ENCODE results near the gene ZNF430. TPM values are rescaled to one million over a fixed set of nuclear protein-coding genes. Genes with fewer than 3 reads are reported as not detected.
"Not testable (repeated sequence)": the region's sequence is repeated elsewhere in the genome, so short reads cannot be mapped to it uniquely, and the experiment has no call there.

ZNF430 gene
- total RNA-seq (2012; rRNA removed): 15.1 and 16.7 TPM in 2 replicates

- peaks cover 11% of the 10 kb centered on the region for H3K36me3 ChIP-seq (ENCODE audit: insufficient read depth, low read length)
- no peaks in the 10 kb centered on the region for H3K9me3 ChIP-seq (replicated peaks; ENCODE audit: low read length)
- H3K4me1 ChIP-seq (ENCODE audit: control insufficient read depth, insufficient read depth, low read length): peaks cover 29% of the 10 kb centered on the region
- H3K4me3 ChIP-seq (ENCODE audit: low read length): peak within 1 kb of the TSS; percentile 81
- peak within 1 kb of the TSS; percentile 93 for H3K9ac ChIP-seq (ENCODE audit: low read depth, low read length)
- peak within 1 kb of the TSS; percentile 78 for H3K4me2 ChIP-seq (ENCODE audit: low read length)
- no peaks in the 10 kb centered on the region for H3K27me3 ChIP-seq (ENCODE audit: control insufficient read depth, insufficient read depth, low read length)
Measured at GRCh38 chr19:21020298-21021227, at the start of gene ZNF430. Gene ZNF430 (plus strand): TSS chr19:21020657. CDS start chr19:21020801, 144 bp downstream.

- H3K4me1 ChIP-seq (ENCODE audit: control insufficient read depth, insufficient read depth, low read length); H3K4me3 ChIP-seq (ENCODE audit: low read length); H3K9me3 ChIP-seq (replicated peaks; ENCODE audit: low read length); H3K27me3 ChIP-seq (ENCODE audit: control insufficient read depth, insufficient read depth, low read length); H3K4me2 ChIP-seq (ENCODE audit: low read length); H3K36me3 ChIP-seq (ENCODE audit: insufficient read depth, low read length); H3K9ac ChIP-seq (ENCODE audit: low read depth, low read length): not testable (repeated sequence)
Measured at GRCh38 chr19:20992788-20993187, 27.7 kb upstream of the ZNF430 start.

- H3K4me3 ChIP-seq (ENCODE audit: low read length): peak overlapping the region; percentile 77
- H3K9ac ChIP-seq (ENCODE audit: low read depth, low read length): peak overlapping the region; percentile 74
- peaks cover 2% of the 10 kb centered on the region for H3K4me1 ChIP-seq (ENCODE audit: control insufficient read depth, insufficient read depth, low read length)
- no peaks in the 10 kb centered on the region for H3K27me3 ChIP-seq (ENCODE audit: control insufficient read depth, insufficient read depth, low read length)
- H3K36me3 ChIP-seq (ENCODE audit: insufficient read depth, low read length): no peaks in the 10 kb centered on the region
- H3K4me2 ChIP-seq (ENCODE audit: low read length): peak overlapping the region; percentile 89
- H3K9me3 ChIP-seq (replicated peaks; ENCODE audit: low read length): no peaks in the 10 kb centered on the region
Measured at GRCh38 chr19:20999731-21000352, 20.6 kb upstream of the ZNF430 start.

- Histone ChIP-seq H3K36me3 (ENCODE audit: insufficient read depth, low read length) (peaks cover 15% of the 10 kb centered on the region), H3K9ac (ENCODE audit: low read depth, low read length) (peak overlapping the region; percentile 93), H3K4me1 (ENCODE audit: control insufficient read depth, insufficient read depth, low read length) (peaks cover 29% of the 10 kb centered on the region), H3K4me3 (ENCODE audit: low read length) (peak overlapping the region; percentile 81), H3K4me2 (ENCODE audit: low read length) (peak overlapping the region; percentile 78)
- H3K9me3 ChIP-seq (replicated peaks; ENCODE audit: low read length); H3K27me3 ChIP-seq (ENCODE audit: control insufficient read depth, insufficient read depth, low read length): not testable (repeated sequence)
Measured at GRCh38 chr19:21021238-21021637, 781 bp downstream of the ZNF430 start.

- Histone ChIP-seq H3K4me3 (ENCODE audit: low read length) (peak overlapping the region; percentile 81), H3K9me3 (replicated peaks; ENCODE audit: low read length) (no peaks in the 10 kb centered on the region), H3K36me3 (ENCODE audit: insufficient read depth, low read length) (peaks cover 19% of the 10 kb centered on the region), H3K9ac (ENCODE audit: low read depth, low read length) (peak overlapping the region; percentile 93), H3K27me3 (ENCODE audit: control insufficient read depth, insufficient read depth, low read length) (no peaks in the 10 kb centered on the region), H3K4me2 (ENCODE audit: low read length) (peak overlapping the region; percentile 78), H3K4me1 (ENCODE audit: control insufficient read depth, insufficient read depth, low read length) (peaks cover 29% of the 10 kb centered on the region)
Measured at GRCh38 chr19:21022996-21023395, 2.5 kb downstream of the ZNF430 start.

GRCh38 chr19:21023901-21024300, 3.4 kb downstream of the ZNF430 start:
- Histone ChIP-seq H3K4me3 (ENCODE audit: low read length) (peak overlapping the region; percentile 20), H3K4me1 (ENCODE audit: control insufficient read depth, insufficient read depth, low read length) (peaks cover 33% of the 10 kb centered on the region), H3K36me3 (ENCODE audit: insufficient read depth, low read length) (peaks cover 22% of the 10 kb centered on the region), H3K27me3 (ENCODE audit: control insufficient read depth, insufficient read depth, low read length) (no peaks in the 10 kb centered on the region), H3K9me3 (replicated peaks; ENCODE audit: low read length) (no peaks in the 10 kb centered on the region), H3K4me2 (ENCODE audit: low read length) (peak overlapping the region; percentile 78), H3K9ac (ENCODE audit: low read depth, low read length) (peak overlapping the region; percentile 65)

- Histone ChIP-seq H3K9ac (ENCODE audit: low read depth, low read length) (no peak overlapping the region), H3K27me3 (ENCODE audit: control insufficient read depth, insufficient read depth, low read length) (no peaks in the 10 kb centered on the region), H3K9me3 (replicated peaks; ENCODE audit: low read length) (no peaks in the 10 kb centered on the region), H3K36me3 (ENCODE audit: insufficient read depth, low read length) (peaks cover 33% of the 10 kb centered on the region), H3K4me2 (ENCODE audit: low read length) (no peak overlapping the region), H3K4me3 (ENCODE audit: low read length) (no peak overlapping the region), H3K4me1 (ENCODE audit: control insufficient read depth, insufficient read depth, low read length) (peaks cover 9% of the 10 kb centered on the region)
Measured at GRCh38 chr19:21028969-21029268, 8.5 kb downstream of the ZNF430 start.

- Histone ChIP-seq H3K36me3 (ENCODE audit: insufficient read depth, low read length) (peaks cover 43% of the 10 kb centered on the region), H3K4me1 (ENCODE audit: control insufficient read depth, insufficient read depth, low read length) (no peaks in the 10 kb centered on the region), H3K9ac (ENCODE audit: low read depth, low read length) (no peak overlapping the region), H3K27me3 (ENCODE audit: control insufficient read depth, insufficient read depth, low read length) (no peaks in the 10 kb centered on the region), H3K9me3 (replicated peaks; ENCODE audit: low read length) (peaks cover 6% of the 10 kb centered on the region), H3K4me3 (ENCODE audit: low read length) (no peak overlapping the region), H3K4me2 (ENCODE audit: low read length) (no peak overlapping the region)
Measured at GRCh38 chr19:21045028-21045427, 24.6 kb downstream of the ZNF430 start.

- H3K4me3 ChIP-seq (ENCODE audit: low read length): no peak overlapping the region
- no peak overlapping the region for H3K9ac ChIP-seq (ENCODE audit: low read depth, low read length)
- H3K4me2 ChIP-seq (ENCODE audit: low read length): no peak overlapping the region
- peaks cover 6% of the 10 kb centered on the region for H3K9me3 ChIP-seq (replicated peaks; ENCODE audit: low read length)
- H3K36me3 ChIP-seq (ENCODE audit: insufficient read depth, low read length): peaks cover 31% of the 10 kb centered on the region
- no peaks in the 10 kb centered on the region for H3K4me1 ChIP-seq (ENCODE audit: control insufficient read depth, insufficient read depth, low read length)
- no peaks in the 10 kb centered on the region for H3K27me3 ChIP-seq (ENCODE audit: control insufficient read depth, insufficient read depth, low read length)
Measured at GRCh38 chr19:21046489-21046888, 26.0 kb downstream of the ZNF430 start.

GRCh38 chr19:21047716-21048115, 27.3 kb downstream of the ZNF430 start:
- Histone ChIP-seq H3K4me3 (ENCODE audit: low read length) (no peak overlapping the region), H3K27me3 (ENCODE audit: control insufficient read depth, insufficient read depth, low read length) (no peaks in the 10 kb centered on the region), H3K36me3 (ENCODE audit: insufficient read depth, low read length) (peaks cover 26% of the 10 kb centered on the region), H3K9me3 (replicated peaks; ENCODE audit: low read length) (peaks cover 6% of the 10 kb centered on the region), H3K9ac (ENCODE audit: low read depth, low read length) (no peak overlapping the region), H3K4me2 (ENCODE audit: low read length) (no peak overlapping the region), H3K4me1 (ENCODE audit: control insufficient read depth, insufficient read depth, low read length) (no peaks in the 10 kb centered on the region)

- peaks cover 45% of the 10 kb centered on the region for H3K36me3 ChIP-seq (ENCODE audit: insufficient read depth, low read length)
Measured at GRCh38 chr19:21052902-21053301, 32.4 kb downstream of the ZNF430 start.

More at GRCh38 chr19:21052902-21053301, 32.4 kb downstream of the ZNF430 start:
- H3K4me1 ChIP-seq (ENCODE audit: control insufficient read depth, insufficient read depth, low read length): no peaks in the 10 kb centered on the region
- no peak overlapping the region for H3K9ac ChIP-seq (ENCODE audit: low read depth, low read length)
- no peak overlapping the region for H3K4me2 ChIP-seq (ENCODE audit: low read length)
- peaks cover 18% of the 10 kb centered on the region for H3K9me3 ChIP-seq (replicated peaks; ENCODE audit: low read length)
- no peak overlapping the region for H3K4me3 ChIP-seq (ENCODE audit: low read length)
- no peaks in the 10 kb centered on the region for H3K27me3 ChIP-seq (ENCODE audit: control insufficient read depth, insufficient read depth, low read length)

Data from skeletal muscle satellite cell (primary cell).